GM18519 (cell line): ENCODE results near the gene MXRA7.
"Not testable (repeated sequence)": the region's sequence is repeated elsewhere in the genome, so short reads cannot be mapped to it uniquely, and the experiment has no call there.

Source experiments
- ATAC-seq: cut with Tn5 transposase; IDR thresholded peaks from one replicate; pipeline ENCODE4 v1.9.1; 2021; ENCODE audit warnings: mild to moderate bottlenecking, moderate library complexity; ENCODE audit not compliant: unreplicated experiment, low FRiP score

Gene MXRA7

DNA sequence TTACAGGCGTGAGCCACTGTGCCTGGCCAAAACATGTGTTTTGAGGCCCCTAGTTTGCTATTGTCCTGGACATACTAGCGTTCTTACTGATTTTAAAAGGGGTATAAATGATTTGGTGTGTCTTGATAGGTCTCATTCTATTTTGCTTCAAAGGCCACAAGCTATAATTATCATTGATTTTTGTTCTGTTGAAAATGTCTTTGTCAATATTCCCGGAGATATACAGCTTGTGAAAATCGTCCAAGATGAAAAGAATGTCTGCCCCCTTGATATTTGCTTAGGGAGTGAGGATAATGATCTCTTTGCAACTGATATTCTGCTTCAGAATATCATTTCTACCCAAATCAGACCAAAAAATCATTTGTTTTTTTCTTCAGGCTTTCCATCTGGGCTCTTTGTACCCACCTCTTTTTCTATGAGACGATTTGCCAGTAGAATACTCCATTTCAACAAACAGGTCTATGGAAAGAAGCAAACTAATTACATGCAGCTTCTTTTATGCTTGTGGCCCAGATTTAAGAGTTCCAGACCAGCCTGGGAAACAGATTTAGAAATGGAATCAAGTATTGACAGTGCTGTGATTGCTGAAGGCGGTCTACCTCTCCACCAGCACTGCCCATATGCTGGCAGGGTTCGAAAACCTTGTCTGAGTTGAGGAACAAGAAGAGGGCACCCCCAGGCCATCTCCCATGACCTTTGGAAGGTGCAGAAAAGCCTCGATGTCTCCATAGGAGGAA is 53.1 kb downstream of the MXRA7 start:
- ATAC-seq: no peak

GRCh38 chr17:76654408-76654807 is 56.4 kb downstream of the MXRA7 start:
- ATAC-seq: no peak

DNA sequence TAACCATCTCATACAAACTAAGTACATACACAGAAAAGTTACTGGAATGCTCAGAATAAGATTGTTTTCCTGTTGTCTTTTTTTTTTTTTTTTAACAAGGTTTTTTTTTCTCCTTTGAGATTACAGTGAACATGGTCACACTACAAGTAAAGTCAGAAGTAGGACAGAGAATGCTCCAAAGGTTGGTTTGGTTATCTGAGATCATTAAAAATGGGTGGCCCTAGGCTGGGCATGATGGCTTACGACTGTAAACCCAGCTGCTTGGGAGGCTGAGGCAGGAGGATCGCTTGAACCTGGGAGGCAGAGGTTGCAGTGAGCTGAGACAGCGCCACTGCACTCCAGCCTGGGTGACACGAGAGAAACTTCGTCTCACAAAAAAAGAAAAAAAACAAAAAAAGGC is 60.3 kb downstream of the MXRA7 start:
- ATAC-seq: no peak

- no peak for ATAC-seq
These were observed 64.1 kb downstream of the MXRA7 start for GRCh38 chr17:76646712-76647111.

- no peak for ATAC-seq
These were observed 65.3 kb downstream of the MXRA7 start for GRCh38 chr17:76645481-76645880.

DNA sequence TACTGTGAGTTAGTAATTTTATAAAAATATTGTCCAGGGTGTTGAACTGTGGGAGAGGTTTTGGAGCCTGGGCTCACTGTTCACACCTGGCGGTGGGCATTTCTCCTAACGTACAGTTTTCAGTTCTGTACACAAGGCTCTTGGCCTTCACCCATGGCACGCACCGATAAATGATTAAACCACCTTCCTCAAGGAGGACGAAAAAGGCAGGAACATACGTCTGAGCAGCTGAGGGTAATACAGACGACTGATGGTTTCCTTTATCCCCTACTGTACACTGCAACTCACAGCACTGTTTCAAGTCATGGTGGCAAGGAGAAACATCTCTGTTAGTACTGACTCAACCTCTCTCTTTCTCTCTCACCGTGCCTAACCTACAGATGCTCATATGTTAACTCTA is 65.8 kb downstream of the MXRA7 start:
- no peak for ATAC-seq

GRCh38 chr17:76643553-76644148 is 67.1 kb downstream of the MXRA7 start, which contains the start of gene ST6GALNAC1:
Gene ST6GALNAC1 (minus strand): TSS chr17:76643757. CDS start chr17:76643638, 119 bp downstream.
- ATAC-seq: no peak

DNA sequence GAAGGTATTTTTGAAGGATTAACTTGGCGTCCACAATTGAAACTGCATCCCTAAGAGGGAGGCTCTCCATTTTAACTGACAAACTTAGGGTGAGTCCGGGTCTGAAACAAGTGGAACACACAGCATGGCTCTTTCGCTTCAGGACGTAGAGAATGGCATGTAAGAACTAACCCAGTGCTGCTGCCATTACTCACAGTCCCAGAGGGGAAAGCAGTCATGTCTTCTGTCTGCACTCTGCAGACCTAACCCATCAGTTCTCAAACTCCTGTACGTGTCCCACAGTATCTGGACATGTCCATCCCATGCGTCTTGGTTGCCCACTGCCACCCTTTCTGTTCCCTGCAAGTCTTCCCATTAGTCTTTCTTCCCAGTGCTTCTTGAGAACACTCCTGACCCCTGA is 67.8 kb downstream of the MXRA7 start:
- no peak for ATAC-seq

DNA sequence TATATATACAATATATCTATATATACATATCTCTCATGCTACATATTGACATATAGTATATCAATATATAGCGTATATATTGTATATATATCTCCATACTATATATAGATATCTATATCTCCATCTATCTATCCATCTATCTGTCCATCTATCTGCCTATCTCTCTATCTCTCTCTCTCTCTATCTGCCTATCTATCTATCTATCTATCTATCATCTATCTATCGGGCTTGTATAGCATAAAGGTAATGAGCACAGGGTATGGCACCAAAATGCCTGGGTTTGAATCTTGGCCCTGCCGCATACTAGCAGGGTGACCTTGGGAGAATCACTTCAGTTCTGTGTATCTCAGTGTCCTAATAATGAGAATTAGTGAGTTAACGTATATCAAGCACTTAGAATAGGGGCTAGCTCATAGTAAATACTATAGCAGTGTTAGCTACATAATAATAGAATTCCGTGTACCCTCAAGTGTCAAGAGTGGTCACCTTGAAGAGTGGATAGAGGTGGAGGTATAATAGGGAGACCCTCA is 68.7 kb downstream of the MXRA7 start:
- ATAC-seq: no peak

- no peak for ATAC-seq
These were observed 69.3 kb downstream of the MXRA7 start for GRCh38 chr17:76641501-76641900.

GRCh38 chr17:76640550-76641380 is 70.0 kb downstream of the MXRA7 start:
- ATAC-seq: no peak

GRCh38 chr17:76638263-76638662 is 72.5 kb downstream of the MXRA7 start:
- ATAC-seq: no peak

DNA sequence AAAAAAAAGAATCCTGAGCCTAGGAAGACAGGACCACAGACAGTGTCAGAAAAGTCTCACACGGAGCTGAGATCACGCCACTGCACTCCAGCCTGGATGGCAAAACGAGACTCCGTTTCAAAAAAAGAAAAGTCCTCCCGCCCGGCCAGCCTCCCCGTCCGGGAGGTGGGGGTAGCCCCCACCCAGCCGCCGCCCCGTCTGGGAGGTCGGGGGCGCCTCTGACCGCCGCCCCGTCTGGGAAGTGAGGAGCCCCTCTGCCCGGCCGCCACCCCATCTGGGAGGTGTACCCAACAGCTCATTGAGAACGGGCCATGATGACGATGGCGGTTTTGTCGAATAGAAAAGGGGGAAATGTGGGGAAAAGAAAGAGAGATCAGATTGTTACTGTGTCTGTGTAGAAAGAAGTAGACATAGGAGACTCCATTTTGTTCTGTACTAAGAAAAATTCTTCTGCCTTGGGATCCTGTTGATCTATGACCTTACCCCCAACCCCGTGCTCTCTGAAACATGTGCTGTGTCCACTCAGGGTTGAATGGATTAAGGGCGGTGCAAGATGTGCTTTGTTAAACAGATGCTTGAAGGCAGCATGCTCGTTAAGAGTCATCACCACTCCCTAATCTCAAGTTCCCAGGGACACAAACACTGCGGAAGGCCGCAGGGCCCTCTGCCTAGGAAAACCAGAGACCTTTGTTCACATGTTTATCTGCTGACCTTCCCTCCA is 74.1 kb downstream of the MXRA7 start:
- not testable (repeated sequence) for ATAC-seq

- no peak for ATAC-seq
These were observed 75.0 kb downstream of the MXRA7 start for GRCh38 chr17:76635659-76636360.

DNA sequence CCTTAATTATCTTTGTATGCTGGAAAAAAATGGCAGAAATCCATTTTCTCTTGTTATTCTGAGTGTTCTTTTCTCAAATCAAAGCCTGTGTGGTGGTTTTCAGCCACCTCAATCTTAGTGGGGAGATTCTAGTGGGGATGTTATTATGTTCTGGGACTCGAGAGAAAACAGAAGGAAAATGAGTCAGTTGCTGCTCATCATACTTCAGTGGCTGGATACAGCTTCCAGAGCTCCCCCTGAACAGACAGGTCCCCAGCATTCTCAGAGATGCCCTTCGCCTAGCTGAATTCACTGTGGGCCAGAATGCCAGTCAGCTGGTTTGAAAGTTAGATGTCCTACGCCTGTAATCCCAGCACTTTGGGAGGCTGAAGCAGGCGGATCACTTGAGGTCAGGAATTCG is 75.7 kb downstream of the MXRA7 start:
- ATAC-seq: no peak

DNA sequence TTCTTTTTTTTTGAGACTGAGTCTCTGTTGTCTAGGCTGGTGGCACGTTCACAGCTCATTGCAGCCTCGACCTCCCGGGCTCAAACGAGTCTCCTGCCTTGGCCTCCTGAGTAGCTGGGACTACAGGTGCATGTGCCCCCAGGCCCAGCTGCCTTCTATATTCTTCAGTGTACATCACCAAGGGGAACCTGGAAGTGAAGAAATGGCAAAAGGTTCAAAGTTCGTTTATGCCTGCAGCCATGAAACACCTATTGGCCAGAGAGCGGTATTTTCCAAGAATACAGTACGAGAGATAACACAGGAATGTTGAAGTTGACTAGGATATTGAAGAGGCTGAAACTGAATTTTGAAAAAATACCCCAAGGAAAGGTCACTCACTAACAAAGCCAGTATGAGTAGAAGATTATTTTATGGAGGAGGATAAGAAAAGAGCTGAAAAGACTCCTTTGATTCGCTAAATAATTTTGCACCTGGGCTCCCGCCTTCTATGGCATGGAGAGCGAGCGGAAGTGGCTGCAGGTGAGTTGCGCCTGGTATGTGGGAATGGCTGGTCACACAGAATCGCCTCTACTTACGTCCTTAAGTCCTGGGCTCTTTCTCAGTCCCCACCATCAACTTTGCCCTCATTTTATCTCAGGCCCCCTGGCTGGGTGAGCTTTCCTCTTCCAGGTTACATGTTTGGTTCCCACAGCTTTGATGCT is 77.0 kb downstream of the MXRA7 start:
- no peak for ATAC-seq

GRCh38 chr17:76631821-76632565 is 78.8 kb downstream of the MXRA7 start:
- ATAC-seq: no peak

DNA sequence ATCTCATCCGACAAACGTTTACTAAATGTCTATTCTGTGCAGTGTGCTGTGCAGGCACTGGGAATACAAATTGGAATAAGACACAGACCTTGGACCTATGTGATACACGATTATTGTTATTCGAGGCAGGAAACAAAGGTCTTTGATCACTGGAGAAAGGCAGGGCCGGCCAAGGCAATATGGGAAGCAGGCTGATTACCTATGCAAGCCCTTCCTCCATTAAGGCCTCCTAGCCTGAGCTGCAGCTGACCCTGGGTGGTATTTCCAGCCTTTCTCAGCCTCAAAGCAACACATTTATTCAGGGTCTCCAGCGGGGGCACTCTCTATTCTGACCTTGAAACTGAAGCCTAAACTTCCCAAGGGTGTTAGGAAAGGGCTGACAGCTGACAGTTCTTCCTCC is 80.6 kb downstream of the MXRA7 start:
- no peak for ATAC-seq
